ENCODE results near the gene CAPN14.
"Not testable (repeated sequence)": the region's sequence is repeated elsewhere in the genome, so short reads cannot be mapped to it uniquely, and the experiment has no call there.

The CAPN14 gene

GRCh38 chr2:31197166-31197565, 20.1 kb downstream of the CAPN14 start:
- DNase-seq (ENCODE audit: low read depth in 1 of 2, low spot score in 1 of 2): no peak

DNA sequence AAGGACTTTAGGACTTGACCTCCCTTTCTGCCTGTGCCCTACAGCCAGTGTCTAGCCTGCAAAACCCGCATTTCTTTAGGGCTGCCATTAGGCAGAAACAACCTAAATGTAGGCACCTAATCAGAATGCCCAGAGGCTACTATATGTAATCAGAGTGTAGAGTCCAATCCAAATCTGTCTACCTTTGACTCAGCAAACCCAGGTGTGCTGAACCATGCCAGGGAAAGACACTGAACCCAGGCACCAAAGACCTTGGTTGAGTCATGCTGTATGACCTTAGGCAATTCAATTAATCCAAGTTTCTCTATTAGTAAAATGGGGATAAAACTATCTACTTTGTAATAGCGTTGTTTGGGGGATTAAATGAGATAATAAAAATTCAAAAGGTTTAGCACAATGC, 20.7 kb downstream of the CAPN14 start:
- DNase-seq (ENCODE audit: low read depth in 1 of 2, low spot score in 1 of 2): no peak

DNA sequence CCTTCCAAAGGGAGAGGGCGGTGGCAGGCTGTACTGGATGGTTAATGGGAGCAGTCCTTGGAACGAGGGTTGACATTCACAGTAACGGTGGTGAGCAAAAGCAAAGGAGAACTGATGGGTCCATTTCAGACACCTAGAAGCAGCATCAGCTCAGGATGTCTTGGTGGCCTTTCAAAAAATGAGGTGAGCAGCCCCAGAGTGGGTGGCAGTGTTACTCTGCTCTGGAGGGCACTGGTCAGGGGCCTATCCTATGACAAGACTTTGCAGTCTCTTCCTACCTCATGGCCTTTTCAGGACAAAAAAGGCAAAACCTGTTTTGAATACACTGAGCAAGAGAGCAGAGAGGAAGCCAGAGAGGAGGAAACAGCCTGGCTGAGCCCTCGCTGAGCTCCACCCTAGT, 23.5 kb downstream of the CAPN14 start:
- DNase-seq (ENCODE audit: low read depth in 1 of 2, low spot score in 1 of 2): no peak

DNA sequence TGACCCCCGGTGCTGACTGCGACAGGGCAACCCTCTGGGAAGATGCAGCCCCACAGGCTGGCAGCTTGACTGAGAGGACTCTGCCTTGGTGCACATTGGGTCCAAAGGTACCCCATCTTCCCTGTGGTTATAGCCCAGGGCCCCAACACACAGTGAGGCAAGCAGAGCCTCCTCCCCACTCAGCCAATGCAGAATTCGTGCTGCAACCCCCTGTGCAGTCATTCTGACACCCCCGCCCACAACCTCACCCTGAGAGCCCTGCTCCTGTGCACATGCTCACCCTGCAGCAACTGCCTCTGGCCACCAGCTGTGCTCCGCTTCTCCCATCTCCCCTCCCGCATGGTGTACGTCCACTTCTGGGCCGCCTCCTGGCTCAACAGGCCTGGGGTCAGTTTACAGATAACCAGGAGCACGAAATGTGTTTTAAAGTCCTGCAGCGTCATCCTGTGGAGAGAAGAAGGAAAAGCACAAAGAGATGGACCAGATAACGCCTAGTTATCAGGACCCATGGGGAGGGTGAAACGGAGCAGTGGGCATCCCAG, 24.4 kb downstream of the CAPN14 start:
- no peak for DNase-seq (ENCODE audit: low read depth in 1 of 2, low spot score in 1 of 2)

DNA sequence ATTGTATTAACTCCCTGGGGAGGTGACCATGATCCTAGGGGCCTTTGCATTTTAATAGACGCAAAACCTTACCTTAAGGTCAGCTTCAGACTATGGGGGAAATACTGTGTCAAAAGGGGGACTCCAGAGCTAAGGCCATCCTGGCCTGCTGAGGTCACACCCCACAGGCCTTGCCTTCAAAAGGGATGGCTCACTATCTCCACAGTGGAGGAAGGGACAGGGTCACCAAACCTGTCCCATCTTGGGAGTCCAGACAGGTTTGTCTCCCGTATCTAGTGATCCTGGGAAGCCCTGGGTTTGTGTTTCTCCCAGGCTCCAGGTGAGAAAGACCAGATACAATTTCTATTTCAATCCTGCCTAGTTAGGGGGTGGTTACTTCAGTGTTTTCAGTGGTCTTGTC, 24.9 kb downstream of the CAPN14 start:
- no peak for DNase-seq (ENCODE audit: low read depth in 1 of 2, low spot score in 1 of 2)

DNA sequence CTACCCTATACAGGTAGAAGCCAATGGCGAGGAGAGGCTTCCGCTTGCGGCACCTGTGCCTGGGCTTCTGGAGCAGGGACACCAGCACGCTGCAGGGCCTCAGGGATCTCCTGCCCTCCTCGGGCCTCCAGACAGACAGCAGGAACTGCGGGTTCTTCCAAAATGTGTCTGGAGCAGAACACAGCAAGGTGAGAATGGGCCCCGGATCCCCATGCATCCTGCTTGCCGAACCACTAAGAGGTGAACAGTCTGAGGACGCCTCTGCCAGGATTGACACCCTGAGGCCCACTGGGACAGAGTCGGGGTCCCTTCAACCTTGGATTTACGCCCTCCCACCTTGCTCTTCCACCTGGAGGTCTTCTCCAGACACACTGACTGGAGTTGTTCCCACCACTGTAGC, 25.4 kb downstream of the CAPN14 start:
- no peak for DNase-seq (ENCODE audit: low read depth in 1 of 2, low spot score in 1 of 2)

GRCh38 chr2:31190188-31190587, 27.1 kb downstream of the CAPN14 start:
- DNase-seq (ENCODE audit: low read depth in 1 of 2, low spot score in 1 of 2): no peak

- DNase-seq (ENCODE audit: low read depth in 1 of 2, low spot score in 1 of 2): no peak
Observed at GRCh38 chr2:31189141-31189540, 28.2 kb downstream of the CAPN14 start.

DNA sequence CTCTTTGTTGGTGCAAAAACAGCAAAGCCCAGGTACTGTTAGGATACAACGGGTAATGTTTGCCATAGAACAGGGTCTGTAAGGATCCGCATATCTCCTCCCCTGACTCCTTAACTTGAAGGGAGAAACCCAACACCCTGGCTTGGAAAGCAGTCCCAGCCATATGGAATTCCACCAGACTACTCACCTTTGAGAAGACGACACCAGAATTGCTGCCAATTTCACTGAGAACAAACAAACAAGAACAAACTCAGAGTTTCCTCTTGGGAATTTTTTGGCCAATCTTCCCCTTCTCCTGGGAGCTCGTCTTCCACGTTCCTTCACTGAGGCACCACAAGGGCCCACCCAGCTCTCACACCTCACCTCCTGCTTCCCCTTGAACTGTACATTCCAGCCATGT, 29.2 kb downstream of the CAPN14 start:
- DNase-seq (ENCODE audit: low read depth in 1 of 2, low spot score in 1 of 2): no peak

GRCh38 chr2:31187166-31187565, 30.1 kb downstream of the CAPN14 start:
- no peak for DNase-seq (ENCODE audit: low read depth in 1 of 2, low spot score in 1 of 2)

GRCh38 chr2:31183973-31184372, 33.3 kb downstream of the CAPN14 start:
- not testable (repeated sequence) for DNase-seq (ENCODE audit: low read depth in 1 of 2, low spot score in 1 of 2)

GRCh38 chr2:31176742-31177141, 40.6 kb downstream of the CAPN14 start:
- DNase-seq (ENCODE audit: low read depth in 1 of 2, low spot score in 1 of 2): no peak

DNA sequence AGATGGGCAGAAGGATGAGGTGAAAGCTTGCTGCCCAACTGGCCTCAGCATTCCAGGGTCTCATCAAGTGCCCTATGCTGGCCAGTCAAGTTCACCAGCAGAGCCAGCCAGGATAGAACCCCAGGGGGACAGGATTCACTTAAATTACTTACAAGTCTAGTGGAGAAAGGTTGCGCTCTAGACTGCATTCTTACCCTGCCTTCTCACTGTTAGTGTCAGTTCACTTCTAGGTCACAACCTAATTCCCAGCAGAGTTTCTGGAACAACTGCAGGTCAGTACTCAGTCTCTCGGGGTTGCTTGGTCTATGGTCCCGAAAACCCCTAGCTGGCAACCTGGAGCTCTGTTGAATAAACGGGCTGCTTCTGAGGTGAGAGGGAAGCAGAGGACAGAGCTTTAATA, 46.2 kb downstream of the CAPN14 start:
- DNase-seq (ENCODE audit: low read depth in 1 of 2, low spot score in 1 of 2): no peak

- DNase-seq (ENCODE audit: low read depth in 1 of 2, low spot score in 1 of 2): peak; percentile 10 to 33
Observed at GRCh38 chr2:31170071-31170698, 47.1 kb downstream of the CAPN14 start.

DNA sequence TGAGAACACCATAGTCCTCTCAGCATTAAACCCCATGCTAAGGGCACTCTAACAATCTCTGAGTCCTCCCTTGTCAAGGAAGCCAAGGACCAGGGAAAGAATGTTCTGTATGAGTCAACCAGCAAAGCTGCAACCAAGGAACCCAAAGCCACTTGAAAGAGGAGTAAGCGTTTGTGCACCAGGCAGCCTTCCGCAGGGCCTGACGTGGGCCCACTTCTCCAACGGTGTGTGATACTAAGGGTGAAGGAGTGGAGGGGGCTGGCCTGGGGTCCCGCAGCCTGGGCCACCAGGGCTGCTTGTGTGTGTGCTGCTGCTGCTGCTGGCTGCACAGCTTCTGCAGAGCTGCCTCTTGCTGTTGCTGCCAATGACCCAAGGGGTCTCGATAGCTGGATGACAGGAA, 49.0 kb downstream of the CAPN14 start:
- no peak for DNase-seq (ENCODE audit: low read depth in 1 of 2, low spot score in 1 of 2)

GRCh38 chr2:31166925-31167324, 50.4 kb downstream of the CAPN14 start:
- DNase-seq (ENCODE audit: low read depth in 1 of 2, low spot score in 1 of 2): no peak

DNA sequence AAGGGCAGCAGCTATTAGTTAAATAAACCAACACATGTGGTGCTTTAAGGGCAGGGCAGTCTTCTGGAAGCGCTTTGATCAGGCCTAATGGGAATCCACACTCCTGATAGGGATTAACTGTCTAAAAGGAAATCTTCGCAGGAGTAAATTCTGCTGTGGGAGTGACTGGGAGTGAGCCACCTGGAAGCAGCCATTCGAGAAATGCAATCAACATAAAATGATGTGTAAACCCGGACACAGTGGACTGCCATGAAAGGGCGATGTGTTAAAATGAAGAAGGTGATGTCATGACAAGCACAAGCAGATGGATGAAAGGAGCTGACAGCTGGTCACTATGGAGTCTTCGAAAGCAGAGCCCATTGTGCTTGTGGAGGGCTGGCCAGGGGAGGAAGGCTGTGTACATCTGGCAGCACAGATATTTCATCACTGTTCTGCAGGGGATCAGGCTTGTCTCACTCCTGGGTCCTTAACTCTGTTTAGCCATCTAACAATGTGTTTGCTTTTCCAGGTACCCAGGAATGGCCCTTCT, 54.2 kb downstream of the CAPN14 start:
- DNase-seq (ENCODE audit: low read depth in 1 of 2, low spot score in 1 of 2): no peak

- DNase-seq (ENCODE audit: low read depth in 1 of 2, low spot score in 1 of 2): no peak
Observed at GRCh38 chr2:31161637-31162036, 55.7 kb downstream of the CAPN14 start.

DNA sequence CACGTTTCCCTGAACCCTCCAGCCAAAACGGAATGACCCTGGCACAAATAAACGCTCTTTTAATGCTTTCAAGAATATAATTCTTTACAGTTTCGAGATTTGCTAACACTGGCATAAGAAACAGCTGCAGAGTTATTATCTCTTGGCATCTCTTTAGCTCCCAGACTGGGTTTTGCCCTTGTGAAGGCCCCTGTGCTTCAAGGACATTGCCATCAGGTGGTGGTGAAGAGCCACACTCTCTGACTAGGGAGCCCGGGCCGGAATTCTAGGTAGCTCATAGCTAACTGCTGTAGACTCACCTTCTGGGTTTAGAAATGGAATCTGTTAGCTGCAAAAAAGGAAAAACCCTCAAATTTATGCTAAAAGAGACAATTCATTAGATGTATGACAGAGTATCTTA, 65.8 kb downstream of the CAPN14 start:
- no peak for DNase-seq (ENCODE audit: low read depth in 1 of 2, low spot score in 1 of 2)

- no peak for DNase-seq (ENCODE audit: low read depth in 1 of 2, low spot score in 1 of 2)
Observed at GRCh38 chr2:31150120-31150670, 67.1 kb downstream of the CAPN14 start.

DNA sequence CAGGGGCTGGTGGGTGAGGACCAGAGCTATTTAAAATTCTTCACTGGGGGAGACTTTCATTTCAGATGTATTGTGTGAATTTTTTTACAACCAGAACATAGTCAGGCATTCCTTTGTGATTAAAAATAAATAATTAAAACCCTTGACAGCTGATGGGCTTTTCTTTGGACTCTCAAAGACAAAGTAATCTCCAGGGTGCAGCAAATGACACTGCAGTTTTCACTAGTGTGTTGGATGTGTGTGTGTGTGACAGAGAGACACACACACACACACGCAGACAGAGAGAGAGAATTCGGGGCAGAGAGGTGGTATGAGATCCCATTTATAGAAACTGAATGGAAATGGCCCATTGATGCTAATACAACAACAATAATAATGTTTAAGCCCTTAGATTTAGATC, 68.8 kb downstream of the CAPN14 start:
- no peak for DNase-seq (ENCODE audit: low read depth in 1 of 2, low spot score in 1 of 2)

DNA sequence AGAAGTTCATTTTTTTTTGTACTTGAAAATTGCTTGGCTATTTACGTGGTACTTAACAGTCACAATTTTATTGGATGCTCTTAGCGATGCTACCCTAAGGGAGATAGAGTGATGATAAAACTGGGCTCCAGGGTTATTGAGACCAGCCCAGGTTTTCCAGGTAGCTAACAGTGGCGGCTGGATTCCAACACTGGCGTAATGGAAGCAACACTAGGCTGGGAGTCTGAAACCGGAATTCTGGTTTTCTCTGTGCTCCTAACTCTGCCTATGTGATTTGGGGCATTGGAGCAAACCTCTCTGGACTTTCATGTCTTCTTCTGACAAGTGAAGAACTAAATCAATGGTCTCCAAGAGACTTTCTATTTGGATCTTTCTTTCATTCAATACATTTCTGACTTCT, 69.7 kb downstream of the CAPN14 start:
- DNase-seq (ENCODE audit: low read depth in 1 of 2, low spot score in 1 of 2): no peak

GRCh38 chr2:31142110-31142509, 75.2 kb downstream of the CAPN14 start:
- no peak for DNase-seq (ENCODE audit: low read depth in 1 of 2, low spot score in 1 of 2)
